HEK293 (cell line): ENCODE measurements around the gene GPR153.

Experiments used
- CTCF ChIA-PET: fragments of 350-600 bp; formaldehyde crosslinking; extraction: SDS; loops from one replicate; lab custom pipeline; 2021; ENCODE audit warnings: antibody characterized with exemption; lab: Yijun Ruan, JAX
- POLR2A ChIA-PET: fragments of 300-600 bp; formaldehyde crosslinking; extraction: SDS; loops from one replicate; lab custom pipeline; 2020; ENCODE audit warnings: antibody characterized with exemption, inconsistent platforms; lab: Yijun Ruan, JAX
- H3K27ac ChIP-seq: fragments of 200-500 bp; sonication (Bioruptor generic); 2 replicates; pipeline ENCODE4 v1.5.1; 2014; ENCODE audit warnings: low read depth, low read length, control low read depth, inconsistent platforms; ENCODE audit errors: extremely low read depth
- H3K36me3 ChIP-seq, 2 experiments: fragments of 200-500 bp in 1 of 2; sonication (Bioruptor generic) in 1 of 2; 1 replicate in 1 of 2; 2 replicates in 1 of 2; pipeline ENCODE4 v1.5.1; 2014 to 2017; ENCODE audit warnings: inconsistent platforms in 2 of 2, low read length in 2 of 2; ENCODE audit not compliant: control insufficient read depth in 2 of 2, insufficient read depth in 1 of 2
- H3K4me1 ChIP-seq: fragments of 200-500 bp; sonication (Bioruptor generic); 2 replicates; pipeline ENCODE4 v1.5.1; 2014; ENCODE audit warnings: mild to moderate bottlenecking, low read length, inconsistent platforms; ENCODE audit not compliant: control insufficient read depth, insufficient read depth
- H3K4me3 ChIP-seq: 2 replicates; pipeline ENCODE4 v1.5.1; 2011; ENCODE audit warnings: low read depth, mild to moderate bottlenecking, control low read depth, low read length, moderate library complexity
- H3K9me3 ChIP-seq: fragments of 200-500 bp; sonication (Bioruptor generic); 2 replicates; pipeline ENCODE4 v1.5.1; 2014; ENCODE audit warnings: low read depth, low read length, inconsistent platforms; ENCODE audit not compliant: control insufficient read depth, insufficient read depth
- ATF2 ChIP-seq: fragments of 450-650 bp; formaldehyde crosslinking; IDR thresholded peaks from 2 replicates; pipeline ENCODE4 v1.5.1; 2016; ENCODE audit warnings: missing biosample characterization, missing genetic modification characterization, low read depth
- HOXA7 ChIP-seq: sonication (generic); formaldehyde crosslinking; IDR thresholded peaks from 2 replicates; pipeline ENCODE4 v1.8.1; 2022; ENCODE audit warnings: missing genetic modification reagents, borderline replicate concordance
- HOXD13 ChIP-seq: sonication (generic); formaldehyde crosslinking; IDR thresholded peaks from 2 replicates; pipeline ENCODE4 v1.8.0; 2022; ENCODE audit warnings: missing genetic modification reagents, borderline replicate concordance
- KLF8 ChIP-seq: fragments of 450-650 bp; formaldehyde crosslinking; IDR thresholded peaks from 2 replicates; pipeline ENCODE4 v1.5.1; 2016; ENCODE audit warnings: missing biosample characterization, missing genetic modification characterization
- PRDM1 ChIP-seq: fragments of 450-650 bp; formaldehyde crosslinking; IDR thresholded peaks from 2 replicates; pipeline ENCODE4; 2016; ENCODE audit warnings: missing biosample characterization, missing genetic modification characterization
- REPIN1 ChIP-seq: fragments of 450-650 bp; formaldehyde crosslinking; IDR thresholded peaks from 2 replicates; pipeline ENCODE4 v1.5.1; 2017; ENCODE audit warnings: missing biosample characterization, missing genetic modification characterization, low read depth
- SCRT1 ChIP-seq: fragments of 450-650 bp; formaldehyde crosslinking; IDR thresholded peaks from 2 replicates; pipeline ENCODE4 v1.5.1; 2016; ENCODE audit warnings: missing biosample characterization, missing genetic modification characterization, borderline replicate concordance
- YY2 ChIP-seq: fragments of 450-650 bp; formaldehyde crosslinking; IDR thresholded peaks from 2 replicates; pipeline ENCODE4 v1.5.1; 2016; ENCODE audit warnings: missing biosample characterization, missing genetic modification characterization
- ZNF10 ChIP-seq: fragments of 450-650 bp; formaldehyde crosslinking; IDR thresholded peaks from 2 replicates; pipeline ENCODE4 v1.5.1; 2017; ENCODE audit warnings: missing biosample characterization, missing genetic modification characterization
- ZNF121 ChIP-seq: fragments of 450-650 bp; formaldehyde crosslinking; IDR thresholded peaks from 2 replicates; pipeline ENCODE4 v1.5.1; 2016; ENCODE audit warnings: missing biosample characterization, missing genetic modification characterization
- ZNF18 ChIP-seq: fragments of 450-650 bp; formaldehyde crosslinking; IDR thresholded peaks from 2 replicates; pipeline ENCODE4 v1.5.1; 2016; ENCODE audit warnings: missing biosample characterization, missing genetic modification characterization
- ZNF335 ChIP-seq: fragments of 450-650 bp; formaldehyde crosslinking; conservative IDR thresholded peaks from 2 replicates; pipeline ENCODE4 v1.5.1; 2016; ENCODE audit warnings: missing biosample characterization, missing genetic modification characterization
- ZNF404 ChIP-seq: fragments of 450-650 bp; formaldehyde crosslinking; IDR thresholded peaks from 2 replicates; pipeline ENCODE4 v1.5.1; 2017; ENCODE audit warnings: missing biosample characterization, missing genetic modification characterization
- ZNF510 ChIP-seq: fragments of 450-650 bp; formaldehyde crosslinking; IDR thresholded peaks from 2 replicates; pipeline ENCODE4 v1.5.1; 2018; ENCODE audit warnings: mild to moderate bottlenecking, missing genetic modification characterization, missing biosample characterization; ENCODE audit not compliant: insufficient replicate concordance
- ZNF530 ChIP-seq: fragments of 450-650 bp; formaldehyde crosslinking; IDR thresholded peaks from 2 replicates; pipeline ENCODE4 v1.5.1; 2016; ENCODE audit warnings: low read depth, missing biosample characterization, missing genetic modification characterization
- ZNF544 ChIP-seq: fragments of 450-650 bp; formaldehyde crosslinking; IDR thresholded peaks from 2 replicates; pipeline ENCODE4 v1.5.0; 2017; ENCODE audit warnings: missing biosample characterization, missing genetic modification characterization
- ZNF654 ChIP-seq: fragments of 450-650 bp; formaldehyde crosslinking; IDR thresholded peaks from 2 replicates; pipeline ENCODE4 v1.5.1; 2016; ENCODE audit warnings: low read depth, missing biosample characterization, missing genetic modification characterization
- ZNF701 ChIP-seq: fragments of 450-650 bp; formaldehyde crosslinking; IDR thresholded peaks from 2 replicates; pipeline ENCODE4 v1.5.1; 2016; ENCODE audit warnings: missing biosample characterization, missing genetic modification characterization
- TF ChIP-seq, protein P1 (sequence below): fragments of 450-650 bp; formaldehyde crosslinking; IDR thresholded peaks from 2 replicates; pipeline ENCODE4 v1.5.1; 2016; ENCODE audit warnings: missing biosample characterization, missing genetic modification characterization, borderline replicate concordance

The GPR153 gene

GRCh38 chr1:6271006-6271405 is 10.1 kb upstream of the GPR153 start:
- Histone ChIP-seq H3K36me3 (peaks cover 0 to 11% of the 10 kb centered on the region in 2 experiments; a peak in 1 of 3 replicates), H3K27ac (no peak overlapping the region; the same call in 1 of the 2 replicates), H3K4me1 (peaks cover 36% of the 10 kb centered on the region), H3K4me3 (no peak overlapping the region)
- ChIA-PET POLR2A (no interaction called here), CTCF (interaction anchor here (0.6 to 2.1 kb wide), 5 partner anchors 9 to 228 kb away, joined by 3 to 8 read pairs (median 3); no protein-coding TSS in a partner anchor)
- TF ChIP-seq ZNF530 (tag by site-specific recombination) (no peak), REPIN1 (no peak), YY2 (no peak), HOXD13 (CRISPR knock-in tag) (no peak), ATF2 (no peak), ZNF701 (no peak), ZNF544 (tag by site-specific recombination) (no peak), ZNF404 (tag by site-specific recombination) (no peak), ZNF18 (tag by site-specific recombination) (no peak), PRDM1 (tag by site-specific recombination) (no peak), ZNF10 (no peak), HOXA7 (CRISPR knock-in tag) (no peak), ZNF510 (no peak)
- TF ChIP-seq, protein P1, sequence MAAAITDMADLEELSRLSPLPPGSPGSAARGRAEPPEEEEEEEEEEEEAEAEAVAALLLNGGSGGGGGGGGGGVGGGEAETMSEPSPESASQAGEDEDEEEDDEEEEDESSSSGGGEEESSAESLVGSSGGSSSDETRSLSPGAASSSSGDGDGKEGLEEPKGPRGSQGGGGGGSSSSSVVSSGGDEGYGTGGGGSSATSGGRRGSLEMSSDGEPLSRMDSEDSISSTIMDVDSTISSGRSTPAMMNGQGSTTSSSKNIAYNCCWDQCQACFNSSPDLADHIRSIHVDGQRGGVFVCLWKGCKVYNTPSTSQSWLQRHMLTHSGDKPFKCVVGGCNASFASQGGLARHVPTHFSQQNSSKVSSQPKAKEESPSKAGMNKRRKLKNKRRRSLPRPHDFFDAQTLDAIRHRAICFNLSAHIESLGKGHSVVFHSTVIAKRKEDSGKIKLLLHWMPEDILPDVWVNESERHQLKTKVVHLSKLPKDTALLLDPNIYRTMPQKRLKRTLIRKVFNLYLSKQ = no peak
- TF ChIP-seq, all 188 proteins: peak for 0
- H3K9me3 ChIP-seq = no peaks in the 10 kb centered on the region

GRCh38 chr1:6270401-6270800 is 9.5 kb upstream of the GPR153 start:
- Histone ChIP-seq H3K4me3 (no peak overlapping the region), H3K4me1 (peaks cover 36% of the 10 kb centered on the region), H3K27ac (no peak overlapping the region; the same call in 1 of the 2 replicates), H3K36me3 (peaks cover 0 to 14% of the 10 kb centered on the region in 2 experiments; a peak in 1 of 3 replicates), H3K9me3 (no peaks in the 10 kb centered on the region)
- ChIA-PET POLR2A (no interaction called here), CTCF (interaction anchor here (0.6 to 2.1 kb wide), 2 partner anchors 24 to 87 kb away, joined by 3 to 8 read pairs; no protein-coding TSS in a partner anchor)
- TF ChIP-seq ZNF335 (tag by site-specific recombination) (peak; percentile 18; the same call in 1 of the 2 replicates), ZNF654 (no peak), KLF8 (no peak), ZNF121 (no peak), SCRT1 (0 out of 2 replicates have a peak, but pooled peaks have one; percentile 39)
